Suprapubic skin (tissue), 4 donors: ENCODE measurements around the gene RPS8. TPM values are rescaled to one million over a fixed set of nuclear protein-coding genes. Genes with fewer than 3 reads are reported as not detected.

Experiments
- DNase-seq, 2 donors: peaks; one replicate each; pipeline ENCODE4 v3.0.0-alpha.2; 2019; ENCODE audit warnings: low spot score in 2 of 2
- H3K27ac ChIP-seq: fragments of 200-600 bp; sonication (generic); one replicate; pipeline ENCODE4 v1.5.1; 2019
- H3K27me3 ChIP-seq: fragments of 200-600 bp; sonication (generic); one replicate; pipeline ENCODE4 v1.5.1; 2019
- H3K36me3 ChIP-seq: fragments of 200-600 bp; sonication (generic); one replicate; pipeline ENCODE4 v1.5.1; 2019
- H3K4me1 ChIP-seq: fragments of 200-600 bp; sonication (generic); one replicate; pipeline ENCODE4 v1.5.1; 2019
- H3K4me3 ChIP-seq: fragments of 200-600 bp; sonication (generic); one replicate; pipeline ENCODE4 v1.5.1; 2019; ENCODE audit warnings: mild to moderate bottlenecking
- H3K9me3 ChIP-seq: fragments of 200-600 bp; sonication (generic); one replicate; pipeline ENCODE4 v1.5.1; 2019
- EP300 ChIP-seq: sonication (generic); formaldehyde crosslinking; IDR thresholded peaks from one replicate; pipeline ENCODE4 v1.6.1; 2017; ENCODE audit warnings: antibody characterized with exemption
- POLR2A ChIP-seq, 2 donors: fragments of 450-650 bp; IDR thresholded peaks; one replicate each; pipeline ENCODE4 v1.6.1; 2017; ENCODE audit warnings: antibody characterized with exemption in 2 of 2, mild to moderate bottlenecking in 2 of 2, moderate library complexity in 2 of 2
- POLR2AphosphoS5 ChIP-seq, 3 donors: sonication (generic); formaldehyde crosslinking; IDR thresholded peaks; one replicate each; pipeline ENCODE4 v1.6.1; 2017; ENCODE audit warnings: antibody characterized with exemption in 3 of 3
- WGBS: methylation state at CpG from one replicate; pipeline ENCODE4 v1.1.5; 2018; 5-methylcytosine and 5-hydroxymethylcytosine counted together
- total RNA-seq, 4 donors: library from RNA; depleted of rRNA; stranded (reverse); fragments of >200 nt; gene quantifications; one replicate each; pipeline ENCODE4 v1.1.0, GENCODE V29; 2016
- TF ChIP-seq, protein P1 (sequence below), 2 donors: fragments of 200-600 bp in 1 of 2; fragments of 450-650 bp in 1 of 2; sonication (generic) in 1 of 2; IDR thresholded peaks; one replicate each; pipeline ENCODE4 v1.5.1; 2016 to 2019; ENCODE audit warnings: antibody characterized with exemption in 2 of 2, mild to moderate bottlenecking in 1 of 2, moderate library complexity in 1 of 2

Gene RPS8
- total RNA-seq, 4 donors from 2014 or later: 1,858 to 3,271 (median 2,807) TPM

DNA sequence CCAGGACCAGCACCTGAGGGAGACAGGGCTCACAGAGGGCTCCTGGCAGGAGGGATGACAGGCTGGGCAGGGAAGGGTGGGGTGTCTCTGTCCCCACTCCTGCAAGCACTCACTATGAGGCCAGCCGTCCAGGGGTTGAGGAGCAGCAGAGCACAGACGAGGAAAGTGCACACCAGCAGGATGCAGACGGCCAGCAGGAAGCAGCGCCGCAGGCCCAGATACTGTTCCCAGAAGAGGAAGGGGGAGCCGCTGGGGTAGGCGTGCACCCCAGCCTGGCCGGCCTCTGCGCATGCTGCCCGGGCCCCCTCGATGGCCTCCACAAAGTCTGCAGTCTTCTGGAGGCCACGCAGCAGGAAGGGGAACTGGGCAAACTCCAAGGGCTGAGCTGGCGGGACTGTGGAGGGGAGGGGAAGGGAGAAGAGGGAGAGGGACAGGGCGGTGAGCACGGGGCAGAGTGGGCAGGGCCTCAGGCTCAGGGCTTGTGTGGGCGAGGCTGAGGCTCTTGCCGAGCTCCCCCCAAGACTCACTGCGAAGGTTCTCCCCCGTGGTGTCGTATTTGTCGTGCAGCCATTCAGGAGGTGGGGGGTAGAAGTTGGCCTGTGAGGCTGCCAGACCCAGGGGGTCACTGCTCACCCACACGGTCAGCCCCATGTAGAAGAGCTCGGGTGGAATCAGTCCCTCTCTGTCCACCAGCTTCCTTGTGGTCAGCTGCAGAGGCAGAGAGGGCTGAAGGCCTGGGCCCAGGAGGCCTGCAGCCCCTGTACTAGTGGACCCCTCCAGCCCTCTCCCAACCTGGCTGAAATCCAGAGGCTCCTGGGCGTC lies 51.2 kb downstream of the RPS8 start:
- Histone ChIP-seq H3K27ac (peak overlapping the region; percentile 16), H3K9me3 (no peaks in the 10 kb centered on the region), H3K36me3 (no peaks in the 10 kb centered on the region), H3K4me3 (no peak overlapping the region), H3K27me3 (no peaks in the 10 kb centered on the region), H3K4me1 (no peaks in the 10 kb centered on the region)
- peak in 1 of 2 donors; percentile 77 for DNase-seq
- WGBS: 69% methylated on average over 20 of the region's 24 CpGs
- no peak for TF ChIP-seq EP300
- no peak for TF ChIP-seq POLR2AphosphoS5 (IDR thresholded peaks at IDR 0.05)
- TF ChIP-seq POLR2A (IDR thresholded peaks at IDR 0.05): no peak
- TF ChIP-seq, protein P1, sequence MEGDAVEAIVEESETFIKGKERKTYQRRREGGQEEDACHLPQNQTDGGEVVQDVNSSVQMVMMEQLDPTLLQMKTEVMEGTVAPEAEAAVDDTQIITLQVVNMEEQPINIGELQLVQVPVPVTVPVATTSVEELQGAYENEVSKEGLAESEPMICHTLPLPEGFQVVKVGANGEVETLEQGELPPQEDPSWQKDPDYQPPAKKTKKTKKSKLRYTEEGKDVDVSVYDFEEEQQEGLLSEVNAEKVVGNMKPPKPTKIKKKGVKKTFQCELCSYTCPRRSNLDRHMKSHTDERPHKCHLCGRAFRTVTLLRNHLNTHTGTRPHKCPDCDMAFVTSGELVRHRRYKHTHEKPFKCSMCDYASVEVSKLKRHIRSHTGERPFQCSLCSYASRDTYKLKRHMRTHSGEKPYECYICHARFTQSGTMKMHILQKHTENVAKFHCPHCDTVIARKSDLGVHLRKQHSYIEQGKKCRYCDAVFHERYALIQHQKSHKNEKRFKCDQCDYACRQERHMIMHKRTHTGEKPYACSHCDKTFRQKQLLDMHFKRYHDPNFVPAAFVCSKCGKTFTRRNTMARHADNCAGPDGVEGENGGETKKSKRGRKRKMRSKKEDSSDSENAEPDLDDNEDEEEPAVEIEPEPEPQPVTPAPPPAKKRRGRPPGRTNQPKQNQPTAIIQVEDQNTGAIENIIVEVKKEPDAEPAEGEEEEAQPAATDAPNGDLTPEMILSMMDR (IDR thresholded peaks at IDR 0.05): no peak

DNA sequence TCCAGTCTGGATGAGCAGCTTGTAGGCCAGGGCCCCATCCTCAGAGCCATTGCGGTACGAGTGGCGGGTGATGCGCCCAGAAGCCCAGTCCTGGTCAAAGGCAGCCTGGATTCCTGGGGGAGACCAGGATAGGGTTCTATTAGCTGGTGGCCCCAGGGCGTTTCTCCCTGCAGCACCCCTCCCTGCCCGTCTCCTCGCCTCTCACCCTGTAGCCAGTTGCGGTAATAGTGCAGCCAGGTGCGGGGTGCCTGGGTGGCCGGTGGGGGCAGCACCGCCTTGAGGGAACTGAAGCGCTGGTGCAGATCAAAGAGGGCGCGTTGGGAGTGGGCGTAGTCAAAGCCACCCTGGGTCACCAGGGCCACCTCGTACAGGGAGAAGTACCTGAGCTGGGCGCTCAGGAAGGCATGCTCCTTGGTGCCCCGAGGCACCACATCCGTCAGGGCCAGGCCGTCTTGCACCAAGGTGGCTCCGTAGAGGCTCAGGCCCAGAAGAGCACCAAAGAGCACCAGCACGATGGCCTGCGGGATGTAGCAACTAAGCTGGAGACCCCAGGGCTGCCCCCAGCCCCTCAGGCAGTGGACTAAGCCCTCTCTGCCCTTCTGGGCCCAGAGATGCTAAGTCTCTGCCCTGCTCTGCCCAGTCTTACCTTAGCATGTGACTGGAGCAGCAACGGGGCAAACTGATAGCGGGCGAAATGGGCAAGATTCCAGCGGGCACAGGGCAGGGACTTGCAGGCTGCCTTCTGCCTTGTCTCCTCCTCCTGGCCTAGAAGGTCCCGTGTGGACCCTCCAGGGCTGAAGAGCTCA lies 52.1 kb downstream of the RPS8 start:
- no peak for DNase-seq
- TF ChIP-seq, protein P1 (IDR thresholded peaks at IDR 0.05): no peak
- TF ChIP-seq POLR2A (IDR thresholded peaks at IDR 0.05): no peak
- no peak for TF ChIP-seq POLR2AphosphoS5 (IDR thresholded peaks at IDR 0.05)
- no peak for TF ChIP-seq EP300
- H3K27me3 ChIP-seq: no peaks in the 10 kb centered on the region
- H3K36me3 ChIP-seq: no peaks in the 10 kb centered on the region
- H3K4me1 ChIP-seq: no peaks in the 10 kb centered on the region
- no peak overlapping the region for H3K4me3 ChIP-seq
- H3K9me3 ChIP-seq: no peaks in the 10 kb centered on the region
- WGBS: 88% methylated on average over 22 of the region's 28 CpGs
- H3K27ac ChIP-seq: no peak overlapping the region

- no peak overlapping the region for H3K27ac ChIP-seq
- WGBS: 92% methylated on average over 21 of the region's 21 CpGs
- H3K9me3 ChIP-seq: no peaks in the 10 kb centered on the region
- H3K4me1 ChIP-seq: no peaks in the 10 kb centered on the region
- H3K36me3 ChIP-seq: no peaks in the 10 kb centered on the region
- H3K27me3 ChIP-seq: no peaks in the 10 kb centered on the region
- H3K4me3 ChIP-seq: no peak overlapping the region
- no peak for DNase-seq
- TF ChIP-seq, protein P1 (IDR thresholded peaks at IDR 0.05): no peak
- TF ChIP-seq POLR2A (IDR thresholded peaks at IDR 0.05) (no peak), POLR2AphosphoS5 (IDR thresholded peaks at IDR 0.05) (no peak), EP300 (no peak)
These were observed 52.8 kb downstream of the RPS8 start for GRCh38 chr1:44828003-44828651.

Other genes with a start within 250 kb of the RPS8 start
- gene TMEM53, start 101.1 kb upstream of the RPS8 start, total RNA-seq: 1 to 10 TPM; 2.3 to 9.9 (median 4.3) TPM
- gene ARMH1, start 100.8 kb upstream of the RPS8 start, total RNA-seq: 1 to 10 TPM in 3 of 4 donors, under 1 TPM in 1; 0.80 to 5.0 (median 1.4) TPM
- not detected for gene RNU5D-1, start 44.4 kb upstream of the RPS8 start, total RNA-seq
- gene KIF2C, start 35.7 kb upstream of the RPS8 start, total RNA-seq: 1 to 10 TPM; 2.1 to 5.0 (median 3.9) TPM
- under 1 TPM in 3 of 4 donors, not detected in 1; 0.30 to 0.72 (median 0.30) TPM for gene BEST4, start 12.6 kb downstream of the RPS8 start, total RNA-seq
- 100 to 1,000 TPM in 2 of 4 donors, 10 to 100 TPM in 2; 63.7 to 135 (median 91.1) TPM for gene PLK3, start 24.8 kb downstream of the RPS8 start, total RNA-seq
- not detected for gene DYNLT4, start 31.8 kb downstream of the RPS8 start, total RNA-seq
- gene BTBD19, start 33.0 kb downstream of the RPS8 start, total RNA-seq: 1 to 10 TPM; 1.2 to 7.3 (median 4.4) TPM
- gene PTCH2, start 67.7 kb downstream of the RPS8 start, total RNA-seq: 1 to 10 TPM; 1.2 to 2.4 (median 1.5) TPM
- gene EIF2B3, start 211.1 kb downstream of the RPS8 start, total RNA-seq: 10 to 100 TPM; 14.1 to 20.8 (median 19.6) TPM
- 10 to 100 TPM; 37.8 to 65.5 (median 56.8) TPM for gene HECTD3, start 235.8 kb downstream of the RPS8 start, total RNA-seq
- gene UROD, start 236.7 kb downstream of the RPS8 start, total RNA-seq: 10 to 100 TPM; 45.4 to 65.9 (median 57.2) TPM